Motor neuron (in vitro differentiated cells): ENCODE measurements around the gene RNGTT. TPM values are rescaled to one million over a fixed set of nuclear protein-coding genes. Genes with fewer than 3 reads are reported as not detected.
"Not testable (repeated sequence)": the region's sequence is repeated elsewhere in the genome, so short reads cannot be mapped to it uniquely, and the experiment has no call there.

Experiments used
- ATAC-seq, 8 experiments: fragments of 200-7000 bp; cut with Tn5 transposase; replicated peaks in 6 of 8; 2 replicates each; pipeline ENCODE4 v1.8.0; 2021; ENCODE audit warnings: mild to moderate bottlenecking in 8 of 8, moderate library complexity in 8 of 8
- H3K27ac ChIP-seq, 2 donors: fragments of 250-450 bp; sonication (Bioruptor Pico); 2 replicates each; pipeline ENCODE4 v1.9.0; 2021; ENCODE audit warnings: antibody characterized with exemption in 2 of 2, mild to moderate bottlenecking in 2 of 2, moderate library complexity in 1 of 2
- H3K4me1 ChIP-seq, 2 donors: fragments of 250-450 bp; sonication (Bioruptor Pico); replicated peaks in 1 of 2; 2 replicates each; pipeline ENCODE4 v1.6.1; 2021; ENCODE audit warnings: antibody characterized with exemption in 2 of 2, mild to moderate bottlenecking in 2 of 2, moderate library complexity in 1 of 2
- H3K4me3 ChIP-seq, 5 donors: fragments of 250-450 bp; sonication (Bioruptor Pico); 2 replicates each; pipeline ENCODE4 v1.9.0; 2021; ENCODE audit warnings: antibody characterized with exemption in 5 of 5, mild to moderate bottlenecking in 5 of 5, moderate library complexity in 4 of 5
- WGBS, 10 experiments: fragments of 450-650 bp; shearing (Covaris generic); methylation state at CpG; one replicate each; pipeline ENCODE4 v1.0.0; 2022; 5-methylcytosine and 5-hydroxymethylcytosine counted together
- in situ Hi-C, 9 experiments: fragments of 400-800 bp; cut with MboI; loops; one replicate each; pipeline ENCODE4 v1.15.0; 2021; ENCODE audit warnings: low sequenced_read_pairs in 9 of 9, low pct_unique_long_range_greater_than_20kb in 2 of 9; ENCODE audit not compliant: unreplicated experiment in 9 of 9
- total RNA-seq, 8 experiments: library from RNA; unstranded; fragments of 300-600 nt; gene quantifications; 2 replicates each; pipeline versions ENCODE4 v1.2.3 to v1.2.4, GENCODE V29; 2022

The RNGTT gene
- total RNA-seq, 8 experiments from 2014 or later = 11.7 to 24.0 (median 18.4) TPM

DNA sequence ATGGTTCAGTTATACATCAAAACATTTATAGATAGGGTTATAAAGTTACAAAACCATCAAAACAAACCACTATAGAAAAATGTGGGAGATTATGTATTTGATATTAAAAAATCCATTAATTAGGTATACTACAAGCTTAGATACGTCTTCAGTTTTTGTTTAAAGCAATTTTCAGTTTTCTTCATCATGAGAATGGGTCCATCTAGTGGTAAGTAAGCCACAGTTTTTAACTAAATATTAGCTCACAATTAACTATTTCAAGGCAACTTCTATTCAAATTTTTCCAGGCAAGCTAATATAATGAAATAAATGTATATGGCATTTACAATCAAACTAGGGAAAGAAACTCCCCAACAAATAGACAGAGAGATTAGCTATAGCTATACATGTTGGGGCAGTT is 44.4 kb downstream of the RNGTT start:
- ATAC-seq = no peak
- in situ Hi-C loops = no loop called here
- 54 to 95% (median 67%) methylated on average over 1 of the region's 1 CpG; no CpG with 5 or more reads in 5 of the 10 experiments for WGBS, 10 experiments

DNA sequence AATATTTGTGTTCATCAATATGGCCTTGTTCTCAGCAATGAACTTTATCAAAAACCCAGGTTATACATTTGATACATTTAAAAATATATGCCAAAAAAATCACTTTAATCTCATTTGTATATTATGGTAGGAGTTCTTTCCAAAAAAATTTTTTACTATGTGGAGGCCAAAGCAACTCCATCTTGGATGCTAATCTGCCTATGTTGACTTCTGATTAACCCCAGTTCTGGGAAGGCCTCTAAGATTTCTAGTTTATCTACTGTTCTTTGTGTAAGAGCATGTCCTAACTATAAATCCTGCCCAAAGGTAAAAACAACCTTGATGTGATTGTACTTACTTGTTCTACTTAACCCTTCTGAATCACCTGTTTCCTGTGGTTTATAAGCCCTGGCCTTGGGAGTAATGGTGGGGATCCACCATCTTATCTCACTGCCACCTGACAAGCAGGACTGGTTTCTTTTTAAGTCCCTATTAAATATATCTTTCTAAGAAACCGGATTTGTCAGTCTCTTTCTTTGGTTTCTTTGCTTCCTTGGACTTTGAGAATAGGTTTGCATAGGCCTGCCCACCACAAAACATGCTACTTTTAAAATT is 46.7 kb downstream of the RNGTT start:
- in situ Hi-C loops = no loop called here
- Histone ChIP-seq H3K4me3 (no peak overlapping the region), H3K4me1 (no peaks in the 10 kb centered on the region), H3K27ac (no peak overlapping the region)
- 57 to 100% (median 84%) methylated on average over 1 of the region's 1 CpG; no CpG with 5 or more reads in 2 of the 10 experiments for WGBS, 10 experiments
- ATAC-seq = no peak

More for the DNA sequence above, 44.4 kb downstream of the RNGTT start:
- Histone ChIP-seq H3K27ac (no peak overlapping the region), H3K4me1 (no peaks in the 10 kb centered on the region), H3K4me3 (no peak overlapping the region)

- in situ Hi-C loops = no loop called here
- H3K27ac ChIP-seq = no peak overlapping the region
Observed at GRCh38 chr6:88914895-88915598, 48.4 kb downstream of the RNGTT start.

GRCh38 chr6:88914180-88914579 is 49.2 kb downstream of the RNGTT start:
- WGBS, 10 experiments = 22 to 100% (median 89%) methylated on average over 1 to 4 of the region's 4 CpGs
- no peaks in the 10 kb centered on the region for H3K4me1 ChIP-seq
- in situ Hi-C loops = no loop called here
- ATAC-seq = peak in 1 of 8 experiments; percentile 29
- no peak overlapping the region for H3K4me3 ChIP-seq
- H3K27ac ChIP-seq = no peak overlapping the region

More at GRCh38 chr6:88914895-88915598, 48.4 kb downstream of the RNGTT start:
- Histone ChIP-seq H3K4me3 (no peak overlapping the region), H3K4me1 (no peaks in the 10 kb centered on the region)
- ATAC-seq = no peak
- WGBS, 10 experiments = 88 to 100% (median 100%) methylated on average over 1 to 3 of the region's 3 CpGs; no CpG with 5 or more reads in 2 of the 10 experiments

- in situ Hi-C loops = no loop called here
- H3K4me3 ChIP-seq = no peak overlapping the region
- WGBS, 10 experiments = 58 to 100% (median 90%) methylated on average over 2 to 3 of the region's 3 CpGs; no CpG with 5 or more reads in 1 of the 10 experiments
- no peak overlapping the region for H3K27ac ChIP-seq
- H3K4me1 ChIP-seq = no peaks in the 10 kb centered on the region
- no peak for ATAC-seq
Observed at GRCh38 chr6:88913471-88913870, 49.9 kb downstream of the RNGTT start.

DNA sequence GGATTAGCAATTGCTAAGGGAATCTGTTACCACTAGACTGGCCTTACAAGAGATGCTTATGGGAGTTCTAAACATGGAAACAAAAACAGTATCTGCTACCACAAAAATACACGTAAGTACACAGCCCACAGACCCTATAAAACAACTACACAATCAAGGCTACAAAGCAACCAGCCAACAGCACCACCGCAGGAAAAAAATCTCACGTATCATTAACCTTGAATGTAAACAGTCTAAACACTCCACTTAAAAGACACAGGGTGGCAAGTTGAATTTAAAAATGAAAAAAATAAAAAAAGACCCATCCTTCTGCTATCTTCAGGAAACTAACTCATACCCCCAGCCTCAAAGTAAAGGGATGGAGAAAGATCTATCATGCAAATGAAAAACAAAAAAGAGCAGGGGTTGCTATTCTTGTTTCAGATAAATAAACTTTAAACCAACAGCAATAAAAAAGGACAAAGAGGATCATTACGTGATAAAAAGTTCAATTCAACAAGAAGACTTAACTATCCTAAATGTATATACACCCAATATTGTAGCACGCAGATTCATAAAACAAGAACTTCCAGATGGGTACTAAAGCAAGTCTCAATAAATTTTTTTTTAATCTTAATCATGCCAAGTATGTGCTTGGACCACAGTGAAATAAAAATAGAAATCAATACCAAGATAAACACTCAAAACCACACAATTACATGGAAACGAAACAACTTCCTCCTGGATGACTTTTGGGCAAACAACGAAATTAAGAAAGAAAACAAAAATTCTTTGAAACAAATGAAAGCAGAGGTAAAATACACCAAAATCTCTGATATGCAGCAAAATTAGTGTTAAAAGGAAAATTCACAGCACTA is 52.3 kb downstream of the RNGTT start:
- in situ Hi-C loops = no loop called here
- 58 to 100% (median 83%) methylated on average over 3 to 7 of the region's 7 CpGs for WGBS, 10 experiments
- H3K27ac ChIP-seq = no peak overlapping the region
- ATAC-seq = no peak
- H3K4me3 ChIP-seq = no peak overlapping the region
- H3K4me1 ChIP-seq = no peaks in the 10 kb centered on the region

- Histone ChIP-seq H3K27ac (no peak overlapping the region), H3K4me3 (no peak overlapping the region), H3K4me1 (no peaks in the 10 kb centered on the region)
- ATAC-seq = peak in 3 of 8 experiments; percentile 40 to 71 (median 49)
- in situ Hi-C loops = no loop called here
- WGBS, 10 experiments = 88 to 100% (median 100%) methylated on average over 1 to 5 of the region's 9 CpGs; no CpG with 5 or more reads in 4 of the 10 experiments
Observed at GRCh38 chr6:88908598-88909548, 54.5 kb downstream of the RNGTT start.

DNA sequence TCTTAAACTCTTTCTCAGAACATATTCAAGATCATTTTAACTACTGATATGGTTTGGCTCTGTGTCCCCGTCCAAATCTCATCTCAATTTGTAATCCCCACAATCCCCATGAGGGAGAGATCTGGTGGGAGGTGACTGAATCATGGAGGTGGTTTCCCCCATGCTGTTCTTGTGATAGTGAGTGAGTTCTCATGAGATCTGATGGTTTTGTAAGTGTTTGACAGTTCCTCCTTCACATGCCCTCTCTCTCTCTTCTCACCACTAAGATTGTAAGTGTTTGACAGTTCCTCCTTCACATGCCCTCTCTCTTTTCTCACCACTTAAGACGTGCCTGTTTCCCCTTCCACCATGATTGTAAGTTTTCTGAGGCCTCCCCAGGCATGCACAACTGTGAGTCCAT is 56.3 kb downstream of the RNGTT start:
- H3K4me1 ChIP-seq, ATAC-seq, H3K27ac ChIP-seq, in situ Hi-C loops, H3K4me3 ChIP-seq: not testable (repeated sequence)
- 44 to 100% (median 92%) methylated on average over 1 to 2 of the region's 2 CpGs; no CpG with 5 or more reads in 3 of the 10 experiments for WGBS, 10 experiments

GRCh38 chr6:88899569-88900316 is 63.7 kb downstream of the RNGTT start:
- 90 to 100% (median 97%) methylated on average over 2 of the region's 2 CpGs for WGBS, 10 experiments
- Histone ChIP-seq H3K4me3 (no peak overlapping the region), H3K27ac (no peak overlapping the region), H3K4me1 (no peaks in the 10 kb centered on the region)
- in situ Hi-C loops = no loop called here
- ATAC-seq = no peak

- no peak for ATAC-seq
Observed at GRCh38 chr6:88895911-88896310, 67.5 kb downstream of the RNGTT start.

DNA sequence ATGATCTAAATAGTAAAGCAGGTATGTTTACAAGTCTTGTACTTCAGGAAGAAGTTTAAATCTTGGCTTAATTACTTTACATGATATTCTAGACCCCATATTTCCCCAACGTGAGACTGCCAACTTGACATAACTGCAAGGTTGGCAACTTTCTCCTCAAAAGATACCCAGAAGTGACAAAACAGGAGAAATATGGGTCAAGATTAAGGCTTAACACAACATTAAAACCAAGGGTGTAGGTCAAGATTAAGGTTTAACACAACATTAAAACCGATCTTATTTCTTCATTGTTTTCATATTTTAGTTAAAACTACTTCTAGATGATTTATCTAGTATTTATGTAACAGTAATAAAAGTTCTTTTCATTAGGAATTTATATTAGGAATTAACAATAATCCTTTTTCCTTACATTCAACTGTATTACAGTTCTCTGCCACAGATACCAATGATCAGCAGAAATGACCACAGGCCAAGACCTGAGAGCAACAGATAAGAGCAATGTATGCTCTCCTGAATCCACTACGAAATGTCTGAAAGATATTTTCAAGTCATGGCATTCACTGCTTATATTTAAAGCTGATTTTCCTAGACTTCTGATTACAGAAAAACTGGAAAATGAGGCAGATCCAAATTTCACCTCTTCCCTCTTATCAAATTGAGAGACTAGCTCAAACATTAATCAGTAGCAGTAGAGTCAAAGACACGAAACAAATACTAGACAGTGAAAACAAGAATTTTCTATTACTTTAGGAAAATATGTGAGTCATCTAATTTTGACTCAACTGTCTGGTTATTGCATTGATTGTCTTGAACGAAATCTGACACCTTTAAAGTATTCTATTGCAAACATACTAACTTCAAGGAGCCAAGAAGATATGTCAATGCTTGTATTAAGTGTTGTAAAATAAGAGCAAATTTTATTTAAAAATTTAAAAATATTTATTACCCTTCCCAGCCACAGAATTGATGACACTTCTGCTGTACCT is 72.3 kb downstream of the RNGTT start:
- Histone ChIP-seq H3K4me3 (no peak overlapping the region), H3K27ac (no peak overlapping the region), H3K4me1 (no peaks in the 10 kb centered on the region)
- 50 to 100% (median 89%) methylated on average over 2 to 5 of the region's 5 CpGs for WGBS, 10 experiments
- ATAC-seq = no peak
- in situ Hi-C loops = no loop called here

More at GRCh38 chr6:88895911-88896310, 67.5 kb downstream of the RNGTT start:
- Histone ChIP-seq H3K4me3 (no peak overlapping the region), H3K4me1 (no peaks in the 10 kb centered on the region), H3K27ac (no peak overlapping the region)
- 83 to 100% (median 96%) methylated on average over 1 to 2 of the region's 2 CpGs; no CpG with 5 or more reads in 2 of the 10 experiments for WGBS, 10 experiments
- in situ Hi-C loops = no loop called here
